ENCODE measurements around the gene PIM2. TPM values are rescaled to one million over a fixed set of nuclear protein-coding genes. Genes with fewer than 3 reads are reported as not detected.

Gene PIM2
- total and polyA plus RNA-seq, 2 of the 13 experiments (the other 11 are each of a cell fraction or from before 2014, with no cell fraction given), result 14.4 to 15.8 TPM

- TF ChIP-seq, protein P1, sequence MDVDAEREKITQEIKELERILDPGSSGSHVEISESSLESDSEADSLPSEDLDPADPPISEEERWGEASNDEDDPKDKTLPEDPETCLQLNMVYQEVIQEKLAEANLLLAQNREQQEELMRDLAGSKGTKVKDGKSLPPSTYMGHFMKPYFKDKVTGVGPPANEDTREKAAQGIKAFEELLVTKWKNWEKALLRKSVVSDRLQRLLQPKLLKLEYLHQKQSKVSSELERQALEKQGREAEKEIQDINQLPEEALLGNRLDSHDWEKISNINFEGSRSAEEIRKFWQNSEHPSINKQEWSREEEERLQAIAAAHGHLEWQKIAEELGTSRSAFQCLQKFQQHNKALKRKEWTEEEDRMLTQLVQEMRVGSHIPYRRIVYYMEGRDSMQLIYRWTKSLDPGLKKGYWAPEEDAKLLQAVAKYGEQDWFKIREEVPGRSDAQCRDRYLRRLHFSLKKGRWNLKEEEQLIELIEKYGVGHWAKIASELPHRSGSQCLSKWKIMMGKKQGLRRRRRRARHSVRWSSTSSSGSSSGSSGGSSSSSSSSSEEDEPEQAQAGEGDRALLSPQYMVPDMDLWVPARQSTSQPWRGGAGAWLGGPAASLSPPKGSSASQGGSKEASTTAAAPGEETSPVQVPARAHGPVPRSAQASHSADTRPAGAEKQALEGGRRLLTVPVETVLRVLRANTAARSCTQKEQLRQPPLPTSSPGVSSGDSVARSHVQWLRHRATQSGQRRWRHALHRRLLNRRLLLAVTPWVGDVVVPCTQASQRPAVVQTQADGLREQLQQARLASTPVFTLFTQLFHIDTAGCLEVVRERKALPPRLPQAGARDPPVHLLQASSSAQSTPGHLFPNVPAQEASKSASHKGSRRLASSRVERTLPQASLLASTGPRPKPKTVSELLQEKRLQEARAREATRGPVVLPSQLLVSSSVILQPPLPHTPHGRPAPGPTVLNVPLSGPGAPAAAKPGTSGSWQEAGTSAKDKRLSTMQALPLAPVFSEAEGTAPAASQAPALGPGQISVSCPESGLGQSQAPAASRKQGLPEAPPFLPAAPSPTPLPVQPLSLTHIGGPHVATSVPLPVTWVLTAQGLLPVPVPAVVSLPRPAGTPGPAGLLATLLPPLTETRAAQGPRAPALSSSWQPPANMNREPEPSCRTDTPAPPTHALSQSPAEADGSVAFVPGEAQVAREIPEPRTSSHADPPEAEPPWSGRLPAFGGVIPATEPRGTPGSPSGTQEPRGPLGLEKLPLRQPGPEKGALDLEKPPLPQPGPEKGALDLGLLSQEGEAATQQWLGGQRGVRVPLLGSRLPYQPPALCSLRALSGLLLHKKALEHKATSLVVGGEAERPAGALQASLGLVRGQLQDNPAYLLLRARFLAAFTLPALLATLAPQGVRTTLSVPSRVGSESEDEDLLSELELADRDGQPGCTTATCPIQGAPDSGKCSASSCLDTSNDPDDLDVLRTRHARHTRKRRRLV (CRISPR knock-in tag; IDR thresholded peaks at IDR 0.05), result no peak
- TF ChIP-seq ZNF335 (CRISPR knock-in tag; IDR thresholded peaks at IDR 0.05) (no peak), MED13 (CRISPR knock-in tag; IDR thresholded peaks at IDR 0.05) (no peak), ZFP36L1 (CRISPR knock-in tag; IDR thresholded peaks at IDR 0.05) (no peak), ZBTB44 (CRISPR knock-in tag; IDR thresholded peaks at IDR 0.05) (no peak), XRCC5 (optimal IDR thresholded peaks at IDR 0.05; ENCODE audit: low read length) (no peak), PHF20 (CRISPR knock-in tag; IDR thresholded peaks at IDR 0.05) (peak; percentile 66; the same call in 1 of the 2 replicates), ZNF224 (CRISPR knock-in tag; IDR thresholded peaks at IDR 0.05) (no peak), ZNF549 (CRISPR knock-in tag; IDR thresholded peaks at IDR 0.05) (no peak), ZBTB3 (CRISPR knock-in tag; IDR thresholded peaks at IDR 0.05; ENCODE audit: borderline replicate concordance, low read depth) (no peak), ZNF792 (CRISPR knock-in tag; IDR thresholded peaks at IDR 0.05) (no peak), SAP130 (CRISPR knock-in tag; IDR thresholded peaks at IDR 0.05; ENCODE audit: low read depth) (peak; percentile 57), ZNF230 (CRISPR knock-in tag; IDR thresholded peaks at IDR 0.05) (no peak)
- TF ChIP-seq, protein P2, sequence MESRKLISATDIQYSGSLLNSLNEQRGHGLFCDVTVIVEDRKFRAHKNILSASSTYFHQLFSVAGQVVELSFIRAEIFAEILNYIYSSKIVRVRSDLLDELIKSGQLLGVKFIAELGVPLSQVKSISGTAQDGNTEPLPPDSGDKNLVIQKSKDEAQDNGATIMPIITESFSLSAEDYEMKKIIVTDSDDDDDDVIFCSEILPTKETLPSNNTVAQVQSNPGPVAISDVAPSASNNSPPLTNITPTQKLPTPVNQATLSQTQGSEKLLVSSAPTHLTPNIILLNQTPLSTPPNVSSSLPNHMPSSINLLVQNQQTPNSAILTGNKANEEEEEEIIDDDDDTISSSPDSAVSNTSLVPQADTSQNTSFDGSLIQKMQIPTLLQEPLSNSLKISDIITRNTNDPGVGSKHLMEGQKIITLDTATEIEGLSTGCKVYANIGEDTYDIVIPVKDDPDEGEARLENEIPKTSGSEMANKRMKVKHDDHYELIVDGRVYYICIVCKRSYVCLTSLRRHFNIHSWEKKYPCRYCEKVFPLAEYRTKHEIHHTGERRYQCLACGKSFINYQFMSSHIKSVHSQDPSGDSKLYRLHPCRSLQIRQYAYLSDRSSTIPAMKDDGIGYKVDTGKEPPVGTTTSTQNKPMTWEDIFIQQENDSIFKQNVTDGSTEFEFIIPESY (CRISPR knock-in tag; IDR thresholded peaks at IDR 0.05), result no peak
- TF ChIP-seq, protein P3, sequence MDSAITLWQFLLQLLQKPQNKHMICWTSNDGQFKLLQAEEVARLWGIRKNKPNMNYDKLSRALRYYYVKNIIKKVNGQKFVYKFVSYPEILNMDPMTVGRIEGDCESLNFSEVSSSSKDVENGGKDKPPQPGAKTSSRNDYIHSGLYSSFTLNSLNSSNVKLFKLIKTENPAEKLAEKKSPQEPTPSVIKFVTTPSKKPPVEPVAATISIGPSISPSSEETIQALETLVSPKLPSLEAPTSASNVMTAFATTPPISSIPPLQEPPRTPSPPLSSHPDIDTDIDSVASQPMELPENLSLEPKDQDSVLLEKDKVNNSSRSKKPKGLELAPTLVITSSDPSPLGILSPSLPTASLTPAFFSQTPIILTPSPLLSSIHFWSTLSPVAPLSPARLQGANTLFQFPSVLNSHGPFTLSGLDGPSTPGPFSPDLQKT (CRISPR knock-in tag; IDR thresholded peaks at IDR 0.05; ENCODE audit: borderline replicate concordance), result no peak
- TF ChIP-seq, protein P4, sequence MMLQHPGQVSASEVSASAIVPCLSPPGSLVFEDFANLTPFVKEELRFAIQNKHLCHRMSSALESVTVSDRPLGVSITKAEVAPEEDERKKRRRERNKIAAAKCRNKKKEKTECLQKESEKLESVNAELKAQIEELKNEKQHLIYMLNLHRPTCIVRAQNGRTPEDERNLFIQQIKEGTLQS (CRISPR knock-in tag; IDR thresholded peaks at IDR 0.05), result no peak
- TF ChIP-seq, protein P5, sequence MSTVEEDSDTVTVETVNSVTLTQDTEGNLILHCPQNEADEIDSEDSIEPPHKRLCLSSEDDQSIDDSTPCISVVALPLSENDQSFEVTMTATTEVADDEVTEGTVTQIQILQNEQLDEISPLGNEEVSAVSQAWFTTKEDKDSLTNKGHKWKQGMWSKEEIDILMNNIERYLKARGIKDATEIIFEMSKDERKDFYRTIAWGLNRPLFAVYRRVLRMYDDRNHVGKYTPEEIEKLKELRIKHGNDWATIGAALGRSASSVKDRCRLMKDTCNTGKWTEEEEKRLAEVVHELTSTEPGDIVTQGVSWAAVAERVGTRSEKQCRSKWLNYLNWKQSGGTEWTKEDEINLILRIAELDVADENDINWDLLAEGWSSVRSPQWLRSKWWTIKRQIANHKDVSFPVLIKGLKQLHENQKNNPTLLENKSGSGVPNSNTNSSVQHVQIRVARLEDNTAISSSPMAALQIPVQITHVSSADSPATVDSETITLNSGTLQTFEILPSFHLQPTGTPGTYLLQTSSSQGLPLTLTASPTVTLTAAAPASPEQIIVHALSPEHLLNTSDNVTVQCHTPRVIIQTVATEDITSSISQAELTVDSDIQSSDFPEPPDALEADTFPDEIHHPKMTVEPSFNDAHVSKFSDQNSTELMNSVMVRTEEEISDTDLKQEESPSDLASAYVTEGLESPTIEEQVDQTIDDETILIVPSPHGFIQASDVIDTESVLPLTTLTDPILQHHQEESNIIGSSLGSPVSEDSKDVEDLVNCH (CRISPR knock-in tag; IDR thresholded peaks at IDR 0.05), result 0 out of 2 replicates have a peak, but pooled peaks have one; percentile 3
Observed at GRCh38 chrX:48957827-48958634, 39.2 kb upstream of the PIM2 start (continued).

Data from HepG2 (cell line).